NCI-H1417 (cell line): Measurements from ENCODE around the gene IMPDH2.

Source experiments
- DNase-seq, 3 experiments: peaks; one replicate each; lab custom pipeline; 2025; lab: John Stamatoyannopoulos, UW

Gene IMPDH2

GRCh38 chr3:49028673-49029562 lies at the start of gene IMPDH2:
Gene IMPDH2, minus strand, starts transcription at chr3:49029398. Its CDS starts 48 bp downstream, at chr3:49029350.
- peak; percentile 84 to 90 (median 89) for DNase-seq

DNA sequence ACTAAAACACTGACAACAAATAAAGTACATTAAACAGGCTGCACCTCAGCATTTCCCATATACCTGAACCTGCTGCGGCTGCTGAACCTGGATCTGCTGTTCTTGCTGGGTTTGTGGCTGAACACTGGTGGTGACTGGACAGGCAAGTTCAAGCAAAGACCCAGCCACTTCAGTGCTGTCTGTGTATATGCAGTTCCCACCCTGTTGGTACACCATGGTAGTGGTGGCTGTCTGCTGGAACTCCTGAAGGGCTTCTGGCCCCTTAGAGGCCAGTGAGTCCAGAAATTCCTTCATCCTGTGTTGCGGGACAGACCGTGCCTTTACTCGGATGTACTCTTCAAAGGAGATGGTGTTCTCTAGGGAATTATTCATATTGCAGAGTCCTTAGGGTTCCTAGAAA lies 47.4 kb upstream of the IMPDH2 start:
- no peak for DNase-seq

DNA sequence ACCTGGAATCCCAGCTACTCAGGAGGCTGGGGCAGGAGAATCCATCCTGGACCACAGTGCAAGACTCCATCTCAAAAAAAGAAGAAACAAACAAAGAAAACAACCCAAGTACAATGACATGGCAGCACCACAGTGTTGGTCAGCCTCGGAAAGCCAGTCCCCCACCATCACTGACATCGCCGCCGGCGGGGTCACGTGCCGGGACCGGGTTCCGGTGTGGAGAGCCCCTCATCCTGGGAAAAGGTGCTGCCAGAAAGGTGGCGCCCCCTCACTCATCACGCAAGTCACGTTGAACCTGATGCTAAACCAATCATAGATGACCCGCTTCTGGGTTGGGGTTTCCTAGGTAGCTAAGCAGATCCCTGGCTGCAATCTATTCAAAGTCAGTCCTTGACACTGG lies 46.9 kb upstream of the IMPDH2 start:
- no peak for DNase-seq

GRCh38 chr3:49058011-49058410 lies 28.8 kb upstream of the IMPDH2 start:
- no peak for DNase-seq

DNA sequence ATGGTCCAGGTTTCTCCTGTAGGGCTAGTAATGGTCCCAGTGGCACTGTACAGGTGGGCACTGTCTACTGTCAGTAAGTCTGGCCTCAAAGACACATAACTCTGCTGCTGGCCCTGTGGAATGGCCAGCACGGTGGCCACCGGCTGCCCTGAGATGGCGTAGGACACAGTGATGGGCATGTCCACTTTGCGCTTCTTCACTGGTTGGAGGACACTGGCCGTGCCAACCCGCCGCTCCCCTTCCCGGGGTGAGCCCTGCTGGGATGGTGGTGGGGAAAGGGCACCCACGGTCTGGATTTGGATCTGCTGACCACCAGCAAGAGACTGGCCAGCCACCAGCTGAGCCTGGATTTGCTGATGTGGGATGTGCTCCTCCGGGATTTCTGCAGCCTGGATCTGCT lies 28.1 kb upstream of the IMPDH2 start:
- no peak for DNase-seq

- no peak for DNase-seq
Observed at GRCh38 chr3:49054344-49054862, 25.2 kb upstream of the IMPDH2 start.

- no peak for DNase-seq
Observed at GRCh38 chr3:49053543-49053942, 24.3 kb upstream of the IMPDH2 start.

DNA sequence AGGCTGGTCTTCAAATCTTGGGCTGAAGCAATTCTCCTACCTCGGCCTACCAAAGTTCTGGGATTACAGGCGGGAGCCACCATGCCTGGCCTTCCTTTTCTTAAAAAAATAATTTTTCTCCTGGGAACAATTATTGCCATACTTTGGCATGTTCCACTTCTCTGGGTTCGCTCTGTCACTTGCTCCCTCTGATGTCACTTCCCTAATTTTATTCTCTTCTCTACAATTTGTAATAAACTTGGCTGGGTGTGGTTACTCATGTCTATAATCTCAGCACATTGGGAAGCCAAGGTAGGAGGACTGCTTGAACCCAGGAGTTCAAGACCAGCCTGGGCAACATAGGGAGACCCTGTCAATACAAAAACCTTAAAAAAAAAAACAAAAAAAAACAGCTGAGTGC lies 6.1 kb upstream of the IMPDH2 start:
- DNase-seq, result no peak

DNA sequence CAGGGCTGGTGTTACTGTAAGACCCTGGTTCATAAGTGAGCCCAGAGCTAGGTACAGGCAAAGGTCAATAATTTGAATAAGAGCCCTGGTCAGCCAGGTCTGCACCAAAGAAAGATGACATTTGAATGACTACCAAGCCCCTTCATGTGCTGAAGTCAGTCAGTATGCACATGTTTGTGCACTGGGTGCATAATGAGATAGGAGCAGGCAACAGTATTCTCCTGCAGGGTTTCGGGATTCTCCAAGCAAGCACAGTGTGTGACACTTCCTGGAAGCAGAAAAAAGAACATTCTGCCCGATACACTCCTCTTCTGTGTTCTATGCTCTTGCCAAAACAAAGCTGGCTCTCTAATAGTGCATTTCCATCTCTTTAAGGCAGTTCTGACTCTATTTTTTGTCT lies 5.5 kb upstream of the IMPDH2 start:
- DNase-seq, result no peak

DNA sequence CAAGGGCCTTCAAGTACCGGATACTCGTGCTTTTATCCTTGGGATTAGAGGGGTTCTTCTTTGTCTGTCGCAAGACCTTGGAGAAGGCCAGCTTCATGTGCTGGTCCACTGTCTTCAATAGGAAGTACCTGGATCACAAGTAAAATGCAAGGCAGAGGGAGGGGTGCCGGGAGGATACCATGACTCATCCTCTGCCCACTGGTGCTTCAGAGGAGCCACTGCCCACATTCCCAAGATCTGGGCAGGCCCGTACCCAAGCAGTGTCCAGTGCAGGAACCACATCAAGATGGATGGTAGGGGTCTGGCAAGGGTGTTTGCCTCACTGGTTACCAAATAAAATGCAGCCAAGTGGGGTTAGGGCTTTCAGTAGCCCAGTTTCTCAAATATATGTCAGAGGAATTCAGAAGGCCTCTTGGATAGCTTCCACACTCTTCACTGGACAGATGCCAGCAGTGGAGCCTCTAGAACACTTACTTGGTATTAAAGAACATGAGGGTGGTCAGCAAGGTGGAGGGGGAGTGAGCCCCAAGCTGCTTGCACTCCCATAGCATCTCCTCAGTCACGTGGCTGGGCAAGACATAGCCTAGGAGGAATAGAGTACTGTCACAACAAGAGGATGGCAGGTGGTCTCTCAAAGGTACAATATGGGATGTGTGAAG lies 3.6 kb upstream of the IMPDH2 start:
- no peak for DNase-seq

DNA sequence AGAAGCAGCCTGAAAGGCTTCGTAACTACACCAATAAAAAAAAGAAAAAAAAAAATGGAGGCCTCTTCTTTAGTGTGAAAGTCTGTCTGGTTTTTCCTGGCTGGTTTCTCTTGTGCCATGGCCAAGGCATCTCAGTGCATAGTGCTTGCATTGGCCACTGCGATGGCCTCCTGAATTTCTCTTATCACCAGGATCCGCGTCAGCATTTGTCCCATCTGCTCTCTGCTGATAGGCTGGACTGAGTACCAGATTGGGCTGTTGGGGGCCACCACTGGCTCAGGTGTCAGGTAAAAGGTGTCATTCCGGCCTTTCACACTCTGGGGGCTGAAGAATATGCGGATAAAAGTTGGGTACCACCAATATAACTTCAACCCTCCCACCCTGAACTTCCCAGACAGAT lies 1.1 kb upstream of the IMPDH2 start:
- DNase-seq, result no peak

GRCh38 chr3:49029563-49029884 lies 326 bp upstream of the IMPDH2 start:
- DNase-seq, result no peak

DNA sequence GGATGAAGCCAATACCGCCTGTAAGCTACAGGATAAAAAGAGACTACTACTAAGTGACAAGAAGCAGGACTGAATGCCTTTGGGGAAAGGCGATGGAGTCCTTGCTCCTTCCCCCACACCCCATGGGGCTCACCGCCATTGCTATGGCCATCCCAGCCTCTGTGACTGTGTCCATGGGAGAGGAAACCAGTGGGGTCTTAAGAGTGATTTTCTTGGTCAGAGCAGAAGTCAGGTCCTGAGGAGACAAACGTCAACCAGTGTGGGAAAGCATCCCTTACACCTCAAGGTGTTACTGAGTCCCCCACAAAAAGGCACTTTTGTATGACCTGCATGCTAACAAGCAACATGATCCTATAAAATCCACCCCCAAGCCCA lies 913 bp downstream of the IMPDH2 start:
- DNase-seq, result peak in 1 of 3 experiments; percentile 26

GRCh38 chr3:49027634-49028033 lies 1.6 kb downstream of the IMPDH2 start:
- DNase-seq, result no peak

DNA sequence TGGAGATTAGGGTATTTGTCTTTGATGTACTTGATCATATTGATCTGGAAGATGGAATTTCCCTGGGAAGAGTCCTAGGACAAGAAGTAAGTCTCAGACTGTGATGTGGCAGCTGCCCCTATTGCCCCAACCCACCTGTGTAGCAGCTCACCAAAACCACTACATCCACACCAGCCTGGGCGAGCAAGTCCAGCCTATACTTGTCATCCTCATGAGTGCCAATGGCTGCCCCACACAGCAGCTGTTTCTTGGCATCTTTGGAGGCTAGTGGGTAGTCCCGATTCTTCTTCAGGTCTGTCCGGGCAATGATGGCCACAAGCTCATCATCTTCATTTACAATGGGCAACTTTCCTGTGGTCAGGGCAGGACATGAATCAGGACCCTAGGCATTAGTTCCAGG lies 2.7 kb downstream of the IMPDH2 start:
- no peak for DNase-seq

- no peak for DNase-seq
Observed at GRCh38 chr3:49025793-49026520, 3.2 kb downstream of the IMPDH2 start.

DNA sequence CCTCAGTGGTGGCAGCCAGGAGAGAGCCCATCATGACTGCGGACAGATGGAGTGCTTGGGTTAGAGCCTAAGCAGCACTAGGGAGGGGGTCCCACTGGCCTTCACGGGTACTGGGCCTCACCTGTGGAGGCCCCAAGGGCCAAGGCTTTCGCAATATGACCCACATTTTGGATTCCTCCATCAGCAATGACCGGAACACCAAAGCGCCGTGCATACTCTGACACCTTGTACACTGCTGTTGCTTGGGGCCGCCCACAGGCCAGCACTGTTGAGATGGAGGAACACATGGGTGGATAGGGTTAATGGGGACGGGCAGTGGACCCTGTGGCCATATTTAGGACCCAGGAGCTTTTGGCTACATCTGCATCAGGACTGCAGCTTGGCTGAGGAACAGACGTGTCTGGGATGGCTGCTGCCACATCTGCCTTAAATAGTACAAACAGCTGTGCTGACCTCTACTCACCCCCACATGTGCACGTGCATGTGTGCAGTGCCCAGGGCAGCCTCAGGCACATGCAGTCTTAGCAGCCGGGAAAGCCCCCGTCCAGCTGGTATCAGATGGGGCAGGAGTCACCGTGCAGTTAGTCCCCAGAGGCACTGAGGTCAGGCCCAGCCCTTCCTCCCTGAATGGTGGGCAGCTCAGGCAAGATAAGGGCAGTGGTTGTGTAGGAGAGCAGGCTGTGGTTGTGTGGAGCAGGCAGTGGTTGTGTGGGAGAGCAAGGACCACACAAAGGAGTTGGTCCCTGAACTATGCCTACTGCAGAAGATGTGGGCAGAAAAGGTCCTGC lies 4.0 kb downstream of the IMPDH2 start:
- DNase-seq, result no peak

- DNase-seq, result no peak
Observed at GRCh38 chr3:49024449-49024848, 4.7 kb downstream of the IMPDH2 start.

- DNase-seq, result no peak
Observed at GRCh38 chr3:49023775-49024174, 5.4 kb downstream of the IMPDH2 start.

DNA sequence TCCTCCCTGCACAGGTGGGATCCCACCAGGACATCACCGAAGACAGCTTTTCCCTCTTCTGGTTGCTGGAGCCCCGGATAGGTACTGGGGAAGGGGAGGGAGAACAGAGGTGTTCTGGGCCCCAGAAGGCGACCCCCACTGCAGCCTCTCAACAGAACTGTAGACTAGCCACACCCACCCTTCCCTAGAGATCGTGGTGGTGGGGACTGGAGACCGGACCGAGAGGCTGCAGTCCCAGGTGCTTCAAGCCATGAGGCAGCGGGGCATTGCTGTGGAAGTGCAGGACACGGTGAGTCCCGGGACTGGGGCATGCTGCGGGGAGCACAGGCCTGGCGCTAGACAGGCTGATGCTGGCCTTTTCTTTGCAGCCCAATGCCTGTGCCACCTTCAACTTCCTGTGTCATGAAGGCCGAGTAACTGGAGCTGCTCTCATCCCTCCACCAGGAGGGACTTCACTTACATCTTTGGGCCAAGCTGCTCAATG lies 6.5 kb downstream of the IMPDH2 start:
- DNase-seq, result no peak

DNA sequence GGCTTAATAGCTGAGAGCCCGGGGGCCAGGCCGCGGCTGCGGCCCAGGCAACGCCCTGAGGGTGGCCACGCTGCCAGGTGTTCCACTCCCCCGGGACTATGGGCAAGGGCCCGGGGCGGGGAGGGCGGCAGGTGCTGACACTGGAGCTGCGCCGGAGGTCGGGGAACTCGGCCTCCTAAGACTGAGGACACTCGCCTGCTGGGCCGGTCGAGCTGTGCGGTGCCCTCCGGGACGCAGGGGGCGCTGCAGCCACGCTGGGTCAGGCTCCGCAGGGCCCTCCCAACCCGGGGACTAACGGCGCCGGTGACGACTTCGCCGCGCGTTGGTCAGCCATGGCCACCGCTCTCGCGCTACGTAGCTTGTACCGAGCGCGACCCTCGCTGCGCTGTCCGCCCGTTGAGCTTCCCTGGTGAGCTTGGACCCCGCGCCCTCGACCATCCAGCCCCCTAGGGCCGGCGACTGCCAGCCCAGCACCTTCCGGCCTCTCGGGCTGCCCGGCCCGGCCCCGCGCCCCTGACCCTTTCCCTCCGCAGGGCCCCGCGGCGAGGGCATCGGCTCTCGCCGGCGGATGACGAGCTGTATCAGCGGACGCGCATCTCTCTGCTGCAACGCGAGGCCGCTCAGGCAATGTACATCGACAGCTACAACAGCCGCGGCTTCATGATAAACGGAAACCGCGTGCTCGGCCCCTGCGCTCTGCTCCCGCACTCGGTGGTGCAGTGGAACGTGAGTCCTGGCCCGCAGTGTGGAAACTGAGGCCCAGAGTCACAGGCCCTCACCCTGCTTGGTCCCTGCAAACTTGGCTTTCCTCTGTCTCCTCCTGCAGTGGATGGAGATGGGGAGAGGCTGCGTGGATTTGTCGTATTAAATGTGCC lies 7.1 kb downstream of the IMPDH2 start, which contains the start of gene NDUFAF3:
TSS of gene NDUFAF3 (plus strand) at position 309 of the 875 bp plus-strand sequence. CDS start at position 333, 24 bp downstream.
- DNase-seq, result peak; percentile 94 to 98 (median 97)
